ENCODE results near the gene ZMIZ1. TPM values are rescaled to one million over a fixed set of nuclear protein-coding genes. Genes with fewer than 3 reads are reported as not detected.

Gene ZMIZ1
- total and polyA plus RNA-seq, 2 experiments from 2014 or later, result 9.2 to 30.9 TPM

- H3K4me1 Mint-ChIP-seq, result peaks cover 23% of the 10 kb centered on the region
- H3K27ac Mint-ChIP-seq, result no peak overlapping the region
- no peaks in the 10 kb centered on the region for H3K9me2 ChIP-seq (ENCODE audit: insufficient read depth)
- no peak overlapping the region for H3K27ac ChIP-seq (ENCODE audit: low read depth)
- H3K4me1 ChIP-seq (ENCODE audit: insufficient read depth), result peaks cover 8% of the 10 kb centered on the region
- peaks cover 4% of the 10 kb centered on the region; the same call in 1 of the 2 replicates for H3K36me3 ChIP-seq (ENCODE audit: insufficient read depth)
- no peak overlapping the region for H3K4me3 Mint-ChIP-seq
- no peaks in the 10 kb centered on the region for H3K9me3 Mint-ChIP-seq
- TF ChIP-seq CTCF (conservative IDR thresholded peaks at IDR 0.05; ENCODE audit: low read depth in 2 of 2) (no peak), STAT1 (IDR thresholded peaks at IDR 0.05; ENCODE audit: unreplicated experiment) (no peak), ZNF462 (CRISPR knock-in tag; IDR thresholded peaks at IDR 0.05) (no peak)
- TF ChIP-seq, protein P1, sequence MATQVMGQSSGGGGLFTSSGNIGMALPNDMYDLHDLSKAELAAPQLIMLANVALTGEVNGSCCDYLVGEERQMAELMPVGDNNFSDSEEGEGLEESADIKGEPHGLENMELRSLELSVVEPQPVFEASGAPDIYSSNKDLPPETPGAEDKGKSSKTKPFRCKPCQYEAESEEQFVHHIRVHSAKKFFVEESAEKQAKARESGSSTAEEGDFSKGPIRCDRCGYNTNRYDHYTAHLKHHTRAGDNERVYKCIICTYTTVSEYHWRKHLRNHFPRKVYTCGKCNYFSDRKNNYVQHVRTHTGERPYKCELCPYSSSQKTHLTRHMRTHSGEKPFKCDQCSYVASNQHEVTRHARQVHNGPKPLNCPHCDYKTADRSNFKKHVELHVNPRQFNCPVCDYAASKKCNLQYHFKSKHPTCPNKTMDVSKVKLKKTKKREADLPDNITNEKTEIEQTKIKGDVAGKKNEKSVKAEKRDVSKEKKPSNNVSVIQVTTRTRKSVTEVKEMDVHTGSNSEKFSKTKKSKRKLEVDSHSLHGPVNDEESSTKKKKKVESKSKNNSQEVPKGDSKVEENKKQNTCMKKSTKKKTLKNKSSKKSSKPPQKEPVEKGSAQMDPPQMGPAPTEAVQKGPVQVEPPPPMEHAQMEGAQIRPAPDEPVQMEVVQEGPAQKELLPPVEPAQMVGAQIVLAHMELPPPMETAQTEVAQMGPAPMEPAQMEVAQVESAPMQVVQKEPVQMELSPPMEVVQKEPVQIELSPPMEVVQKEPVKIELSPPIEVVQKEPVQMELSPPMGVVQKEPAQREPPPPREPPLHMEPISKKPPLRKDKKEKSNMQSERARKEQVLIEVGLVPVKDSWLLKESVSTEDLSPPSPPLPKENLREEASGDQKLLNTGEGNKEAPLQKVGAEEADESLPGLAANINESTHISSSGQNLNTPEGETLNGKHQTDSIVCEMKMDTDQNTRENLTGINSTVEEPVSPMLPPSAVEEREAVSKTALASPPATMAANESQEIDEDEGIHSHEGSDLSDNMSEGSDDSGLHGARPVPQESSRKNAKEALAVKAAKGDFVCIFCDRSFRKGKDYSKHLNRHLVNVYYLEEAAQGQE (IDR thresholded peaks at IDR 0.05; ENCODE audit: unreplicated experiment), result no peak
- H3K4me2 ChIP-seq, result no peak overlapping the region
- no peaks in the 10 kb centered on the region for H3K79me2 ChIP-seq (replicated peaks; ENCODE audit: insufficient read depth)
- no peaks in the 10 kb centered on the region for H4K20me1 ChIP-seq (replicated peaks; ENCODE audit: insufficient read depth)
- no peaks in the 10 kb centered on the region for H3F3A ChIP-seq (replicated peaks; ENCODE audit: low read depth)
- H2AFZ ChIP-seq, result no peak overlapping the region
- no peak overlapping the region for H3K4me3 ChIP-seq
- ATAC-seq (no peak), DNase-seq (ENCODE audit: low spot score) (no peak)
- H3K27me3 Mint-ChIP-seq (ENCODE audit: insufficient read depth, low read depth, poor library complexity), result peaks cover 26% of the 10 kb centered on the region
- H3K36me3 Mint-ChIP-seq (ENCODE audit: low read depth), result peaks cover 15% of the 10 kb centered on the region
- H3K27me3 ChIP-seq (ENCODE audit: insufficient read depth), result no peaks in the 10 kb centered on the region
Measured at GRCh38 chr10:79312601-79313187, 243.9 kb downstream of the ZMIZ1 start.

Measured in GM23338 (cell line).